Transverse colon (tissue), 3 donors: Measurements from ENCODE around the gene PALS2.

Experiments used
- POLR2A ChIP-seq: fragments of 450-650 bp; IDR thresholded peaks from one replicate; pipeline ENCODE4 v1.6.1; 2016; ENCODE audit warnings: antibody characterized with exemption, mild to moderate bottlenecking, moderate library complexity
- TF ChIP-seq, protein P1 (sequence below), 5 experiments: fragments of 200-600 bp in 3 of 5; fragments of 450-650 bp in 2 of 5; sonication (generic) in 3 of 5; IDR thresholded peaks; 1 replicate in 2 of 5; 2 replicates in 3 of 5; pipeline ENCODE4 v1.5.1; 2016 to 2017; ENCODE audit warnings: antibody characterized with exemption in 5 of 5, inconsistent platforms in 3 of 5, mild to moderate bottlenecking in 2 of 5, moderate library complexity in 1 of 5

DNA sequence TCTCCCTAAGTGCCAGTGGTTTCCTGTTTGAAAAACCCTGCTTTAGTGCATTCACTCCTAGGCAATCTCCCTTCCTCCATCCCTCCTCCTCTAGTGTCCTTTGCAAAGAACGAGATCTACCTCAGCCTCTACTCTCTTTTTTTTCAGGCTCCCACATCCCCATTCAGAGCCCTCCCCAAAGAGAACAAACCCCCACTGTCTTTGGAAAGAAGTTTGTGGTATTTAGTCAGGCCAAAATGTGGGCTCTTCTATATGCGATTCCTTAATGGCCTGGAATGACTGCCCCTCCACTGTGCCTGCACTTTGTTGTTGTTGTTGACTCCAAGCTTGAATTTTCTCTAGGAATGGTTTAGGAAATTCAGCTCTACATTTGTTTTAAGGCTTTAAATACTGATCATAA is 36.3 kb downstream of the PALS2 start:
- TF ChIP-seq, protein P1, sequence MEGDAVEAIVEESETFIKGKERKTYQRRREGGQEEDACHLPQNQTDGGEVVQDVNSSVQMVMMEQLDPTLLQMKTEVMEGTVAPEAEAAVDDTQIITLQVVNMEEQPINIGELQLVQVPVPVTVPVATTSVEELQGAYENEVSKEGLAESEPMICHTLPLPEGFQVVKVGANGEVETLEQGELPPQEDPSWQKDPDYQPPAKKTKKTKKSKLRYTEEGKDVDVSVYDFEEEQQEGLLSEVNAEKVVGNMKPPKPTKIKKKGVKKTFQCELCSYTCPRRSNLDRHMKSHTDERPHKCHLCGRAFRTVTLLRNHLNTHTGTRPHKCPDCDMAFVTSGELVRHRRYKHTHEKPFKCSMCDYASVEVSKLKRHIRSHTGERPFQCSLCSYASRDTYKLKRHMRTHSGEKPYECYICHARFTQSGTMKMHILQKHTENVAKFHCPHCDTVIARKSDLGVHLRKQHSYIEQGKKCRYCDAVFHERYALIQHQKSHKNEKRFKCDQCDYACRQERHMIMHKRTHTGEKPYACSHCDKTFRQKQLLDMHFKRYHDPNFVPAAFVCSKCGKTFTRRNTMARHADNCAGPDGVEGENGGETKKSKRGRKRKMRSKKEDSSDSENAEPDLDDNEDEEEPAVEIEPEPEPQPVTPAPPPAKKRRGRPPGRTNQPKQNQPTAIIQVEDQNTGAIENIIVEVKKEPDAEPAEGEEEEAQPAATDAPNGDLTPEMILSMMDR (IDR thresholded peaks at IDR 0.05) = no peak
- TF ChIP-seq POLR2A = no peak
